HG03108 (cell line): ENCODE data around the gene LRRC8E.
"Not testable (repeated sequence)": the region's sequence is repeated elsewhere in the genome, so short reads cannot be mapped to it uniquely, and the experiment has no call there.

Experiments
- ATAC-seq: cut with Tn5 transposase; IDR thresholded peaks from one replicate; pipeline ENCODE4 v1.9.1; 2021; ENCODE audit warnings: moderate library complexity; ENCODE audit not compliant: unreplicated experiment

LRRC8E gene

GRCh38 chr19:7853770-7854128 is 34.6 kb upstream of the LRRC8E start:
- ATAC-seq: no peak

GRCh38 chr19:7855426-7856108 is 32.7 kb upstream of the LRRC8E start:
- no peak for ATAC-seq

GRCh38 chr19:7856109-7856591 is 32.2 kb upstream of the LRRC8E start:
- no peak for ATAC-seq

GRCh38 chr19:7856679-7857663 is 31.3 kb upstream of the LRRC8E start:
- no peak for ATAC-seq

- ATAC-seq: no peak
Observed at GRCh38 chr19:7857727-7858108, 30.6 kb upstream of the LRRC8E start.

GRCh38 chr19:7858109-7858770 is 30.1 kb upstream of the LRRC8E start:
- ATAC-seq: no peak

GRCh38 chr19:7859087-7859486 is 29.2 kb upstream of the LRRC8E start:
- ATAC-seq: not testable (repeated sequence)

- no peak for ATAC-seq
Observed at GRCh38 chr19:7859831-7860713, 28.2 kb upstream of the LRRC8E start.

- ATAC-seq: no peak
Observed at GRCh38 chr19:7860714-7861618, 27.3 kb upstream of the LRRC8E start.

- no peak for ATAC-seq
Observed at GRCh38 chr19:7861619-7862412, 26.5 kb upstream of the LRRC8E start.

- ATAC-seq: no peak
Observed at GRCh38 chr19:7862413-7862951, 25.8 kb upstream of the LRRC8E start.

GRCh38 chr19:7863157-7863970 is 24.9 kb upstream of the LRRC8E start:
- no peak for ATAC-seq

- ATAC-seq: no peak
Observed at GRCh38 chr19:7863971-7864689, 24.2 kb upstream of the LRRC8E start.

- no peak for ATAC-seq
Observed at GRCh38 chr19:7864690-7865074, 23.6 kb upstream of the LRRC8E start.

- no peak for ATAC-seq
Observed at GRCh38 chr19:7865262-7865911, 22.9 kb upstream of the LRRC8E start.

GRCh38 chr19:7866399-7867091 is 21.8 kb upstream of the LRRC8E start:
- no peak for ATAC-seq
